ENCODE data around the gene RAD23A. TPM values are rescaled to one million over a fixed set of nuclear protein-coding genes. Genes with fewer than 3 reads are reported as not detected.
A peak's percentile ranks its signal among the peaks of the same experiment; 100 is the strongest.

RAD23A gene
- total and polyA plus RNA-seq, 10 of the 15 experiments (the other 5 are each of a cell fraction or from before 2014, with no cell fraction given): 8.8 to 198 (median 119) TPM

- no peak for TF ChIP-seq HSF1 (IDR thresholded peaks at IDR 0.05; ENCODE audit: low read depth, low read length)
- TF ChIP-seq HDAC2 (IDR thresholded peaks at IDR 0.05): no peak
- peak; percentile 70 for TF ChIP-seq PBX3 (IDR thresholded peaks at IDR 0.05; ENCODE audit: insufficient replicate concordance, low read depth, low read length)
- TF ChIP-seq SIX5 (IDR thresholded peaks at IDR 0.05; ENCODE audit: low read depth, low read length, severe bottlenecking): peak; percentile 27
- TF ChIP-seq TCF12 (IDR thresholded peaks at IDR 0.05; ENCODE audit: low read depth, low read length): peak; percentile 51; the same call in 1 of the 2 replicates
- no peak for TF ChIP-seq TCF7 (IDR thresholded peaks at IDR 0.05; ENCODE audit: borderline replicate concordance)
- no peak for TF ChIP-seq CHD4 (IDR thresholded peaks at IDR 0.05)
- TF ChIP-seq SUPT20H (IDR thresholded peaks at IDR 0.05; ENCODE audit: borderline replicate concordance, control insufficient read depth, low read depth, low read length): no peak
- TF ChIP-seq ZBTB11 (CRISPR knock-in tag; IDR thresholded peaks at IDR 0.05): peak; percentile 55
- no peak for TF ChIP-seq CTCF (IDR thresholded peaks at IDR 0.05 in 2 of 3, conservative IDR thresholded peaks at IDR 0.05 in 1 of 3; ENCODE audit: control insufficient read depth in 2 of 3, extremely low read depth in 1 of 3, insufficient read depth in 1 of 3, low read depth in 3 of 3, low read length in 3 of 3)
- TF ChIP-seq REST (IDR thresholded peaks at IDR 0.05; ENCODE audit: low read depth, low read length): 0 out of 2 replicates have a peak, but pooled peaks have one; percentile 39
- 0 out of 2 replicates have a peak, but pooled peaks have one; percentile 12 for TF ChIP-seq HDGF (IDR thresholded peaks at IDR 0.05)
- TF ChIP-seq EP300 (IDR thresholded peaks at IDR 0.05; ENCODE audit: borderline replicate concordance in 1 of 2, control insufficient read depth in 1 of 2, low read depth in 2 of 2, low read length in 2 of 2): peak; percentile 30 to 47; a peak in 2 of 4 replicates
These were observed at the start of gene RAD23A (continued) for GRCh38 chr19:12945479-12946091.

All from GM12878 (cell line).